ENCODE measurements around the gene NACC2. TPM values are rescaled to one million over a fixed set of nuclear protein-coding genes. Genes with fewer than 3 reads are reported as not detected.

The NACC2 gene
- polyA plus RNA-seq, 1 donor, result 15.2 TPM

DNA sequence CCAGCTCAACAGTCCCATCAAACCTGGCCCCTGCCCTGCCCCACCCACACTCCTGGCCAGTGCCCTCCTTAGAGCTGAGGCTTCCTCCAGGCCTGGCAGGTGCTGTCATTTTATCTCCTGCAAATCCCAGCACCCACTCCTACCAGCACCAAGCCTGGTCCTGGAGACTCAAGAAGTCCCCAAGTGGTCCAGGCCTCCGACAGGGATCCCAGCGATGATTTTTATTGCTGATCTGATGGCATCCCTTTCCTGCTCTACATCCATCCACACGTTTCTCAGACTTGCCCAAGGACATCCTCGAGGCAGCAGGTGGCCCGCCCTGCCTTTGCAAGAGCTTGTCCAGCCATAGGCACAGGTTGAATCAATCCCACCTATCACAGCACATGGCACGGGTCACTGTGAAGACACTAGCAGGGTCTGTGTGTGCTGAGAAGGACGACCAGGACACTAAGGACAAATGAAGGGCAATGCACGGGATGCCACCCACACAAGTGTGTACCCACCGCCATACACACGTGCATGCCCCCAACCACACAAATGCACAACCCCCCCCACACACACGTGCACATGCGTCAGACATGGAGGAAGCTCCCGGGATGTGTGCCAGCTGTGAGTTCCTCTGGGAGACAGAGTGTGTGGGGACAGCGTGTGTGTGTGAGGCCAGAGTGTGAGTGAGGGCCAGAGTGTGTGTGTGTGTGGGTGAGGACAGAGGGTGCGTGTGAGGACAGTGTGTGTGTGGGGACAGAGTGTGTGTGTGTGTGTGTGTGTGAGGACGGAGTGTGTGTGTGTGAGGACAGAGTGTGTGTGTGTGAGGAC is 71.5 kb downstream of the NACC2 start:
- DNase-seq (ENCODE audit: low read depth), result no peak

DNA sequence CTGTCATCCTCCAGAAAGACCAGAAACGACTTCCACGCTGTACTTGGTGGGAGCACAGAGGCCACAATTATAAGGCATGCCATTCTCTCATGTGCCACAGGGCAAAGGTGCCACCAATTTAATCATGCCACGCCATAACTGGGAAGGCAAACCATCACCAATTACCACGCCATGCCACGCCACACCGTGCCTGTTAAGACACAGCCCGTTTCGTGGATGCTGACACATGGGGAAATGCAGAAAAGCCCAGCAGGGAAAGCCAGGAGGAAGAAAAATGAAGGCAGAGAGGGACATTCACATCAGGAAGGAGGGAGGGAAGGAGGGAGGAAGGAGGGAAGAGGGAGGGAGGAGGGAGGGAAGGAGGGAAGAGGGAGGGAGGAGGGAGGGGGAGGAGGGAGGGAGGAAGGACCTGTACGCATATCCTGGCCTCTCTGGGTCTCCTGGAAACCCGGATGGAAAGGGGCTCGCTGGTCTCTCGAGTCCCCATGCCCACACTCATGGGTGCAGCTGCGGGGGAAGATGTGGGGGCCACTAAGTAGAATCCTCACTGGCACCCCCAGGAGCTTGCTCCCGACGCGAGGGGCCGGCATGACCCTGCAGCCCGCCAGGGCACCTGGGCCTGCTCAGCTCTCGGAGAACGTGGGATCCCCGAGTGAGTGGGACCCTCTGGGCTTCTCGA is 72.2 kb downstream of the NACC2 start:
- DNase-seq (ENCODE audit: low read depth), result no peak

DNA sequence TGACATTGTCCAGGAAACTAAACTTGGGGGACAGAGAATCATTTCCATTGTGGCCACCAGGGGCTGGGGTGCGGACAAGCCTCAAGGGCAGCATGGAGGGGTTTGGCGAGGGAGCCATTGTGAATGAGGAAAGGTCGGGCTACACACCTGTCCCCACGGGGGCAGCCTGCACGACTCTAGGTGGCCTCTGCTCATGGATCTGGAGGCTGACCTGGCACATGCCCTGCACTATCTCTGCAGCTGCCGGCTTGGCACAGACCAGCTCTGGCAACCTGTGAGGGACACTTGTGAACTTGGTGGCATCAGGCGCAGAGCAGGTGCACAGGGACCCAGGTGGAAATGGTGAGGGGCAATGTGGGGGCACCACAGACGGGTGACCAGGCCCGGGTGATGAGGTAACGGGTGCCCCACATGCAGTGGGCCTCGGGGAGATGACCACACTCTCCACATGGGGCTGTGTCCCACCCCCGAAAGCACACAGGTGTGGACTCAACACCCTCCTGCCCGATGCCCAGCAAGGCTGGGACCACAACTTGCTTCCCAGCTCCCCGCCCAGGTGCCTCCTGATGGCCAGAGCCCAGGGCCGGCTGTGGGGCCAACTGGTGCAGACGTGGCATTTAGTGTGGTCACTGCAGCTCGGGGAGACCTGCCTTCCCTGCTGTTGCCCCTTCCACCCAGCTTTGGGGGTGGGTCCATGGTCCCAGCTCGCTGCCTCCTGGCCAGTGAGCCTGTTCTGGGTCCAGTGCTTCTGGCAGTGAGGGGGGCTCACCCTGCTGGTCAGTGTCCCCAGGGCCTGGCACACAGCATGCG is 73.0 kb downstream of the NACC2 start:
- no peak for DNase-seq (ENCODE audit: low read depth)

DNA sequence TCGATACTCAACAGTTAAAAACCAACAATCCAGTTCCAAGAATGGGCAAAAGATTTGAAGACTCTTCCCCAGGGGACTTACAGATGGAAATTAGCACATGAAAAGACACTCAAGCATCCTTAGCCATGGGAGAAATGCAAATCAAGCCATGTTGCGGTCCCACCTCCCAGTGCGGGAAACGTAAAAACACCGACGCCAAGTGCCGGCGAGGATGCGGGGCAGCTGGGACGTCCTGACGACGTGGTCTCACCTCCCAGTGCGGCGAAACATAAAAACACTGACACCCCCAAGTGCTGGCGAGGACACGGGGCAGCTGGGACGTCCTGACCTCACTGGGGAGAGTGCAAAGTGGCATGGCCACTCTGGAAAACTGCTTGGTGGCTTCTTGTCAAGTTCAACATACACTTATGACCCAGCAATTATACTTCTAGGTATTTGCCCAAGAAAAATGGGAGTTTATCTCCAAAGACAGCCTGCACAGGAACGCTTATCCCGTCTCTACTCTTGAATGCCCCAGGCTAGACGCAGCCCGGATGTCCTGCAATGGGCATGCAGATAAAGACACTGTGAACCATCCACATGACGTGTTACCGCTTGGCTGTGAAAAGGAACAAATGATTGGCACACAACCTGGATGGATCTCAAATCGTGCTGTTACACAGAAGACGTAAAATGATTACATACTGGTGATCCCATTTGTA is 73.8 kb downstream of the NACC2 start:
- no peak for DNase-seq (ENCODE audit: low read depth)

DNA sequence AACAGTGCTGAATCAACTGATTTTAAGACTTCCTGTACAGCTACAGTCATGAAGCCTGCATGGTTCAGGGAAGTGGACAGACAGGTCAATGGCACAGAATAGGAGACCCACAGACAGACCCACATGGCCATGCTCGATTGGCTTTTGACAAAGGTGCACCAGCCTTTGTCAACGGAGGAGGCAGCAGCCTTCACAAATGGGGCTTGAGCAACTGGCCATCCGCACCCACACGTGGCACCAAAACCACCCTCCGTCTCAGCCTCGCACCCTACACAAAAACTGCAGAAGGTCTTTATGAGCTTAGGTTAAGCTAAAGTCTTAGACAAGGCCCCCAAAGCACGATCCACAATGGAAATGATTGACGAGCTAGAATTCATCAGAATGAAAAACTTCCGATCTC is 74.4 kb downstream of the NACC2 start:
- no peak for DNase-seq (ENCODE audit: low read depth)

DNA sequence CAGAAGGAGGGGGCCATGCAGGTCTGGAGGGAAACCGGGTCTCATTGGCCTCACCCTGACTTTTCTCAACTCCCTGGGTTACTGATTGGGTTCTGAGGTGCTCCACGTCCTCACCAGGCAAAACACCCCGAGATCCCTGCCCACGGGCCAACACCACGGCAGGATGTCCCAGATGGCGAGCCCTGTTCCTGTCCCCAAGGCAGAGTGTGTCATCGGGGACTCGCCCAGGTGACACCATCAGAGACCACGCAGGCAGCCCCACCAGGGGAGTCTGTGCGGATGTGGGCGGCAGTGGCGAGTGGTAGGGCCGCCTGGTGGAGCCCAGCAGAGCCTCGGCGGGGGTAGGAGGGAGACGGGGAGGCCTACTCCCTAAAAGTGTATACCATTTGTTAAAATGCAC is 74.9 kb downstream of the NACC2 start:
- DNase-seq (ENCODE audit: low read depth), result no peak

DNA sequence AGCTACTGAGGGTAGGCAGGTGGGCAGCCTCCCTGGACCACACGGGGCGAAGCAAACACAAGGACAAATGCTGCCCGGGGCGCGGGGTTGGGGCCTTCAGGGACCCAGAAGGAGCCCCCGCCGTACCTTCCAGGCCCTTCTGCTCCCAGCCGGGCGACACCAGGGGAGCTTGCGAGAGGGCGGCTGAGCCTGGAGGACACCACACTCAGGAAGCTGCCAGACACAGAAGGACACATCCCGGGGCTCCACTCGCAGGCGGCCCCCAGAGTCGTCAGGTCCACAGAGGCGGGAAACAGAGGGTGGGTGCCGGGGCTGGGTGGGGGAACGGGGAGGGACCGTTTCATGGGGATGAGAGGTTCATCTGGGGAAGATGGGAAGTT is 75.4 kb downstream of the NACC2 start:
- DNase-seq (ENCODE audit: low read depth), result no peak

DNA sequence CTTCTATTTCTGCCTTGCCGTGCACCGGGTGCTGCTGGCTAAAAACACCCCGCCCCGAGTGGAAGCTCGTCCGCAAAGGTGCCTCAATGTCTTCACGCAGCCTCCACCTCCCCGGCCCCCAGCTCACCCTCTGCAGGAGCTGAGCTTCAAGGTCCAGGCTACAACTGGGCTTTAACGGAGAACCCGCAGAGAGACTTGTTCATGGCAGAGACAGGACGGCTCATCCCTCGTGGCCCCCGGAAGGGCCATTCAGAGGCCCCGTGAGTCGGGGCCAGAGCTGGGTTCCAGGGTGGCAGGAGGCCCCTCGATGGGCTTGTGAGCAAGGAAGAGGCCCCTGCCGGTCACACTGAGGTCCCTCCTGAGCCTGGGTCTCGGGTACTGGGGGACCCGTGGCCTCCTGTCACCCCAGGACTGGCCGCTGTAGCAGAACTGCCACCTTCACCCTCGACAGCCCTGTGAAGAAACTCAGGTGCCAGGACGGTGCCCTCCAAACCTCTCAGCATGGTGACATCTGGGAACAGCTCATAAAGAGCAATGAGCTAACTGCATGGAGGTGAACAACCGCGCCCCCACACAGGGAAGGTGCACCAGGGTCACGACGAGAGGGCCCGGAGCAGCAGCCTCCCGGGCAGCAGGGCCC is 75.9 kb downstream of the NACC2 start:
- DNase-seq (ENCODE audit: low read depth), result no peak

DNA sequence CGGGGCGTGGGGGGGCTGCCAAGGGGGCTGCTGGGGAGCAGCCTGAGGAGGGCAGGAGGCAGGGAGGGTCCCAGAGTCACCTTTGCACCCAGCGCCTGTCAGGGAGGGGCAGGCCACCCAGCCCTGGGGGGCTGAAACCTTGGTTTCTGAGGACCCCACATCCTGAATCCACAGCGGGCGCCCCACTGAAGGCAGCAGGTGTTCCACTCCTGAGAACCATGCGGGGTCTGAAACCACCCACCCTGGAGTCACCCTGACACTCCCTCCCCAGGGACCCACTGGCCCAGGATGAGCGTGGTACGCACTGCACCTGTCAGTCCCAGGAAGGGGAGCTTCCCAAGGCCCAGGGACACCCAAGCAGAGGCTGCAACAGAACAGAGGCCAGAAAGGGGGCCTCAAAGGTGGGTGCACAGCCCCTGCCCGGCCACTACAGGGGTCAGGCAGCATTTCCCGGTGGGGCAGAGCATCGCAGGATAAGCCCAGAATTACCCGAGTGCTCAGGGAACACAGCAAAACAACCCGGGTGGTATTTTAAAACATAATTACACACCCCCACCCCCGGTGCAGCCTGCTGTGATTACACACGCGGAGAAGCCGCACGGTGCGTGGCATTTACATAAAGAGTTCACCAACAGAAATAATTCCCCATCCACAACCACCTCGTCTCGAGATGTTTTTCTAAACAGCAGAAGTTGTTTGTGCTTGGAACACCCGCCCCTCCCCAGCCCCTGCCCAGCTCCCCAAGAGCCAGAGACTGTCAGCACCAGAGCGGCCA is 76.6 kb downstream of the NACC2 start:
- DNase-seq (ENCODE audit: low read depth), result no peak

DNA sequence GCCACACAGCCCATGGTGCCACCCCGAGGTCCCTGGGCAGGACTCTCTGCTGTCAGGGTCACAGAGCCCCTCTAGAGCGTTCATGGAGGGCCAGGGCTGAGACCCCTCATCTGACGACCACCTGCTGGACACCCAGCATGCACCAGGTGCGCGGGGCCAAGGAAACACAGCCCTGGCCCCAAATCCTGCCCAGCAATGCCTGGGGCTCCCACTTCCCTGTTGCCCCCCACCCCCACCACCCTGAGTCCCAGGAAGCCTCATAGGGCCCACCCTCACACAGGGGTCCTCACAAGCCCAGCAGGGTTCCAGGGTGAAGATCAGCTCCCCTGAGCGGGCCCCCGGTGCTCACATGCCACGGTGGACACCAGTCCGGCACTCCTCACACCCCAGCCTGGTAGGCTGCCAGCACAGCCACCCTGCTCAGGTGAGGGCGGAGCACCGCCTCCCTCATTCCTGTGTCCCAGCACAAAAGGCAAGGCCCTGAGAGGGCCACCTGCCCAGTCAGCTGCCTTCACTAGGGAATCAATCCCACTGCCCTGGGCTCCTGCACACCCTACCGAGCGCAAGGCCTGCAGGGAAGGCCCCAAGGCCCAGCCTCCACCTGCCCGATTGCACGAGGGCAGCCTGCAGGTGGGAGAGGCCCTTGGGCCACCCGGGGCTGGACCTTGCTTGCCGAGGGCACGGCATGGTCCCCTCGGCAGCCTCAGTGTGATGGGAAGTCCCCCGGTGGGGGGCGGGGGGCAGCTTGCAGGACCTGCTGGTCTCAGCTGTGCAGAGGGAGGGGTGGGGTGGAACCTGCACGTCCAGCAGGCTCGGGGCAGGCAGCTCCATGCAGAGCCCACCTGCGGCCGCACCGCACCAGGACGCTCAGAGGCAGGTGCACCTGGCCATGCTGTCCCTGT is 77.5 kb downstream of the NACC2 start:
- no peak for DNase-seq (ENCODE audit: low read depth)

DNA sequence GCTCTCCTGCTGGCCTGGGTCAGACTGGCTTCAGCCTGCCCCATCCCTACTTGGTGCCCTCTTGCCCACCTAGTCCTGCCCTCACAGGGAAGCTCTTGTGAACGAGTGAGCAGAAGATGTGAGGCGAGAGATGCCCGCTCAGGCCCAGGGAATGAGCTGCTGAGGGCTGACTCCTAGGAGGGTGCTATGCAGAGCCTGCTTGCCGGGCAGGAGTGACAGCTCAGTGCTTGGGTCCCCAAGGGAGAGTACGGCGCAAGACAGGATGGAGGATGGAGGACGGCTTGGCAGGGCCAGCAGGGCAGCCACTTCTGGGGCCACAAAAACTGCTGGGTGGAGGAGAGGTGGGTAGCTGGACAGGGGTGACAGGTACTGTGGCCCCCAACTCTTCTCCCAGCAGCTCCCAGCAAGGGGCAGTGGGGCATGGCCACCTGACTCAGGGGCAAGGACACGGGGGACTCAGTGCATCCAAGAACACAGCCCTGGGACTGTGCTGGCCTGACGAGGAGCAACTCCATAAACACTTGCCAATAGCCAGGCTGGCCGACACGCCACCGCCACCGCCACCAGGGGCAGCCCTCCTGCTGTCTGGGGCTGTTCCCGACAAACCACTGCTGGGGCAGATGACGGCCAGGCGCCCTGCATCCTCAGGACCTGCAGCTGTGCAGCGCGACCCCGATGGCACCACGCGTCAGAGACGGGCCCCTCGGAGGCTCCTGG is 78.4 kb downstream of the NACC2 start:
- no peak for DNase-seq (ENCODE audit: low read depth)

DNA sequence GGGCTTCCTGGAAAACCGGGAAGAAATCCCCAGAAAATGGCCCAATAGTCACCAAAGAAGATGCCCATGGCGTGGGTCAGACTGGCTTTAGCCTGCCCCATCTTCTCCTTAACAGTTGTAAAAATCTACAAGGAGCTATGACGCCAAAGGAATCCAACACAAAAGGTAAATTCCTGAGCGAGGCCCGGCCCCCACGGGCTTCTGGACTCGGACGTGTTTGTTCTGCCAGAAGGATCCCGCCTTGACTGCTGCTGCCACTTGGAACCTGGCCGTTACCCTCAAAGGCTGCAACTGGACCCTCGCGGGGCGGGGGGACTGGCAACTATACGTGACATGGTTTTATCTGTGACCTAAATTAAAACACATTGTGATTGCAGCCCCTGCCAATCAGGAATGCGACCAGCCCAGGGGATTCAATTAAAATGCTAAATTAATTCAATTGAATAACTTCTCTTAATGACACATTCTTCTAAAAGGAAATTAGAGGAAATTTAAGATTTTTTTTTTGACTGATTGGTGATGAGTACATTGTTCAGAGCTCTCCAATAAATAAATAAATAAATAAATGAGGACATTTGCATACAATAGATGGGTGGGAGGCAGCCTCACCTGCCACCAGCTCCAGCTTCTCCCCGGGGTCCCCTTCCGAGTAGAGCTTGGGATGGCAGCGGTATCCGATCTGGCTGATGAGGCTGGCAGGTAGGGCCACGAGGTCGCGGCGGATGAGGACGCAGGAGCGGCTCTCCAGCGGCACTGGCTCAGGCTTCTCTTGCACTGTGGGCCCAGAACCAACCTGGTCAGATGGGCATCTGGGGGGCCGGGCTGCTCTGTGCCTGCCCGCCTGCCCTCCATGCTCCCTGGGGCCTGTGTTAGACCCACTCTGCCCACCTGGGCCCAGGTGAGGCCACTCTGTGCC is 79.2 kb downstream of the NACC2 start:
- no peak for DNase-seq (ENCODE audit: low read depth)

DNA sequence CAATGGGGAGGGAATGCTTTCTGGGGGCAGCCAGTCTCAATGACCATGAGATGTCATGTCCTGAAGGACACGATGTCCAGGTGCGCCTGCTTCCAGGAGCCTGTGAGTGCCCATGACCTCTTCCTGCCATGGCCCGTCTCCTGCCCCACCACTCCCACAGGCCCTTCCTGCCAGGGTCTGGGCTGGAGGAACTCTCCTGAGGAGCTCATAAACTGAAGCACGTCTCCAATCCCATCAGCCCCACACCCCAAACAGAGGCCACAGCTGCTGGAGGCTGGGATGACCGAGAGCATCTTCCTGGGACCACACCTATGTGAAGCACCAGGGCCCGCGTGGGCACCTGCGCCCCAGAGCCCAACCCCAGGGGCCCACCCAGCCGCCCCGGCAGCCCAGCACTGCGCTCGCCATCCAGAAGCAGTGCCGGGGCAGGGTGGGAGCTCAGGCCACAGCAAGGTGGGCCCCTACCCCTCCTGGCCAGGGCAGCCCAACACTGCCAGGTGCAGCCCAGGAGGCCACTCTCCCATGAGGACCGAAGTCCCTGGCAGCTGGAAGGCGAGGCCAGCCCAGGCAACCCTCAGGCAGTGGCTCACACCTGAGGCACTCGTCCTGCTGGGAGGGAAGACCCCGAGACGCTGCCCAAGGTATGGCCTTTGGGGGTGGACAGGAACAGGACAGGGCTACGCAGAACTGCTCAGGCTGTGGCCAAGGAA is 80.0 kb downstream of the NACC2 start:
- no peak for DNase-seq (ENCODE audit: low read depth)

DNA sequence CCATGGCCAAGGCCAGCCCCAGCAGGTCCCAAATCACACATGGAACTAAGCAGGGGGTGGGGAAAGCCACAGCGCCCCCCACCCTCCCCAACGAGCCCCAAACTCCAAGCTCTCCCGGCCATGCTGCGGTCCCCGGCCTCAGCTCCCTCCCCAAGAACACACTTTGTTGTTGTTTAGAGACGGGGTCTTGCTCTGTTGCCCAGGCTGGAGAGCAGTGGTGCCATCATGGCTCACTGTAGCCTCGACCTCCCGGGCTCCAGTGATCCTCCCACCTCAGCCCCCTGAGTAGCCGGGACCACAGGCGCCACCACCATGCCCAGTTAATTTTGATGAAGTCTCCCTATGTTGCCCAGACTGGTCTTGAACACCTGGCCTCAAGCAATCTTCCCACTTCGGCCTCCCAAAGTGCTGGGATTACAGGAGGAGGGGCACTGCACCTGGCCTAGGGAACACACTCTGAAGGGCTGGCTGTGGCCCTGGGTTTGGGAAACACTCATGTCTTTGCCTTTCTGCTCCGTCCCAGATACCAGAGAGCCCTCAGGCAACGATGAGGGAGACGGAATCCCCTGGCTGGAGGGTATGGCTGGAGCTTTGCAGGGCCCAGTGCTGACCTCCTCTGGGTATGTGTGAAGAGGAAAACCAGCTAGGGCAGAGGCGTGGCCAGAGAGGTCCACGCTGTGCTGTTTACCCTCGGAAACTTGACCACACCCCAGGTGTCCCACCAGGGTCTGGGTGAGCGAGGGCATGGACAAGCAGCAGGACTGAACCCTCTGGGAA is 80.8 kb downstream of the NACC2 start:
- DNase-seq (ENCODE audit: low read depth), result no peak

DNA sequence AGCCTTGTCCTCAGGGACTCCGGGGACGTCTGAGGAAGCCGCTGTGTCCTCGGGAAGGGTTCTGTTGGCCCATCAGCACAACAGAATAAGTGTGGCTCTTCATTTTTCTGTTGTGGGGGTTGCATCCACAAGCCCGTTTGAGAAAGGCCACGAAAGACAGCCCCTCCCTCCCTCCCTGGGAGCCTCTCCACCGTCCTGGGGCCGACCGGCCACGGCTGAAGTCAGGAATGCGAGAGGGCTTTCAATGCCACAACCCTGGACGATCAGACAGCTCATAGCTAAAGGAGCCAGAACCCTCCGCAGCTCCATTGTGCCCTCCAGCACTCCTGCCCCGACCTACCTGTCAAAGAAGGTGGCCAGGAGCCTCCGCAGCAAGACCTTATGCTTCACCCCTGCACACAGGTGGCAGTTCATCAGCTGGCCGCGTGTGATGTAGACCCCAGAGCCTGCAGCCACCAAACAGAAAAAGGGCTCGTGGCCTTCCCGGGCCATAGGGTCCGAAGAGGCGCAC is 81.5 kb downstream of the NACC2 start:
- no peak for DNase-seq (ENCODE audit: low read depth)

DNA sequence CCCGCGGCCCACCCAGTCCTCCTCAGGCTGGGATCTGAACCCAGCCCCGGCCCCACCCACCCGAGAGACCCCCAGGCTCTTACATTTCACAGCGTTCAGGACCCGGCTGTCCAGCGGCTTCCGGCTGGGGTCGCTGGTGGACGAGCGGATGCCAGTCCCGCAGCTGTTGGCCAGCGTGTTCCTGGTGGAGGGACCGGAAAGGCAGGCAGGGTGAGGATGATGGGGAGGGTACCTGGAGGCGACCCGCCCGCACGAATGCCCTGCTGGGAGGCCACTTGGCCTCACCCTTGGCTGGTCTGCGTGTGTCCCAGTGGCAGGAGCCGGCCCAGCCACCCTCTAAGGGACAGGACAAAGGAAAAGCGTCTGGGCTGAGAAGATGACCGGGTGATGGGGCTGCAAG is 82.0 kb downstream of the NACC2 start:
- DNase-seq (ENCODE audit: low read depth), result no peak

Data from forelimb muscle (tissue), 1 donor.